ENCODE data around the gene TOX2.
A peak's percentile ranks its signal among the peaks of the same experiment; 100 is the strongest.

Gene TOX2

DNA sequence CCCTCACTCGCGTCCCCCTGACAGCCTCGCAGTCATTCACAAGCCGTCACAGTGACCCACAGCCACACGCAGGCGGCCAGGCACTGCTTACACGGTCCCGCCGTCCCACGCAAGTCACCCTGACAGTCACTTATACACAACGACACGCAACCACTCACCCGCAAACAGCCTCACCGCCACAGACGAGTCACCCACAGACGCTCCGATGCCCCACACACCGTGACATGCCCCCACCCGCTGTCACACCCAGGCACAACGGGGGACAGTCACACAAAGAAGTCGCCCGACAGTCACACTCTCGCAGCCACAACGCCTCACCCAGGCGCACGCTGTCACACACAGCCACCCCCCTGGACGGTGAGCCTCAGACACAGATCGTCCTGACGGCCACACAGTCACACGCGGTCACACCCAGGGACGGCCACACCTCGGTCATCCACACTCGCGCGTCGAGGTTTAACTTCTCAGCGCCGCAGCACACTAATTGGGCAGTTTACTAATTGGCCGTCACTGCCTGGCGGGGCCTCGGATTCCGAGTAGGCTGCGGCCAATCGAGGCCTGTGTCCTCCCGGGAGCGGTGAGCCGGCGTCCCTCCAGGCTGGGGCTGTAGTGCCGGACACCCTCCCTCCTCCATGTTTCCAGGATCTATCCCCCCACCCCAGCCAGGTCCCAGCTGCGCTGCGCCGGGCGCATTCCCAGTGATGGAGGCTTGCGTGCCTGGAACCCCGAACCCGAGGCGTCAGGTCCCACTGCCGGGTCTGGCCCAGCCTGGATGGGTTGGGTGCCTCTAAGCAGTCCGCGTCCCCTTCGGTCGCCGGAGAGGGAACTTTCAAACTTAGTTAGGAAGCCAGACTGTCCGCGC is 790 bp downstream of the TOX2 start (continued):
- TF ChIP-seq, protein P1, sequence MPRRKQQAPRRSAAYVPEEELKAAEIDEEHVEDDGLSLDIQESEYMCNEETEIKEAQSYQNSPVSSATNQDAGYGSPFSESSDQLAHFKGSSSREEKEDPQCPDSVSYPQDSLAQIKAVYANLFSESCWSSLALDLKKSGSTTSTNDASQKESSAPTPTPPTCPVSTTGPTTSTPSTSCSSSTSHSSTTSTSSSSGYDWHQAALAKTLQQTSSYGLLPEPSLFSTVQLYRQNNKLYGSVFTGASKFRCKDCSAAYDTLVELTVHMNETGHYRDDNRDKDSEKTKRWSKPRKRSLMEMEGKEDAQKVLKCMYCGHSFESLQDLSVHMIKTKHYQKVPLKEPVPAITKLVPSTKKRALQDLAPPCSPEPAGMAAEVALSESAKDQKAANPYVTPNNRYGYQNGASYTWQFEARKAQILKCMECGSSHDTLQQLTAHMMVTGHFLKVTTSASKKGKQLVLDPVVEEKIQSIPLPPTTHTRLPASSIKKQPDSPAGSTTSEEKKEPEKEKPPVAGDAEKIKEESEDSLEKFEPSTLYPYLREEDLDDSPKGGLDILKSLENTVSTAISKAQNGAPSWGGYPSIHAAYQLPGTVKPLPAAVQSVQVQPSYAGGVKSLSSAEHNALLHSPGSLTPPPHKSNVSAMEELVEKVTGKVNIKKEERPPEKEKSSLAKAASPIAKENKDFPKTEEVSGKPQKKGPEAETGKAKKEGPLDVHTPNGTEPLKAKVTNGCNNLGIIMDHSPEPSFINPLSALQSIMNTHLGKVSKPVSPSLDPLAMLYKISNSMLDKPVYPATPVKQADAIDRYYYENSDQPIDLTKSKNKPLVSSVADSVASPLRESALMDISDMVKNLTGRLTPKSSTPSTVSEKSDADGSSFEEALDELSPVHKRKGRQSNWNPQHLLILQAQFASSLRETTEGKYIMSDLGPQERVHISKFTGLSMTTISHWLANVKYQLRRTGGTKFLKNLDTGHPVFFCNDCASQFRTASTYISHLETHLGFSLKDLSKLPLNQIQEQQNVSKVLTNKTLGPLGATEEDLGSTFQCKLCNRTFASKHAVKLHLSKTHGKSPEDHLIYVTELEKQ (tag by site-specific recombination; IDR thresholded peaks at IDR 0.05; ENCODE audit: borderline replicate concordance) = no peak
- TF ChIP-seq ZNF660 (tag by site-specific recombination; IDR thresholded peaks at IDR 0.05) (no peak), ZNF335 (tag by site-specific recombination; conservative IDR thresholded peaks at IDR 0.05) (peak; percentile 46), SALL2 (tag by site-specific recombination; IDR thresholded peaks at IDR 0.05; ENCODE audit: borderline replicate concordance) (no peak), ZNF2 (tag by site-specific recombination; IDR thresholded peaks at IDR 0.05) (peak; percentile 51; the same call in 1 of the 2 replicates), KLF16 (tag by site-specific recombination; IDR thresholded peaks at IDR 0.05) (0 out of 2 replicates have a peak, but pooled peaks have one; percentile 29), ZBTB8A (tag by site-specific recombination; IDR thresholded peaks at IDR 0.05) (peak; percentile 31; the same call in 1 of the 2 replicates), ZFHX2 (tag by site-specific recombination; conservative IDR thresholded peaks at IDR 0.05) (peak; percentile 86), ZNF391 (tag by site-specific recombination; IDR thresholded peaks at IDR 0.05; ENCODE audit: borderline replicate concordance, low read depth) (0 out of 2 replicates have a peak, but pooled peaks have one; percentile 23), ZFP37 (tag by site-specific recombination; IDR thresholded peaks at IDR 0.05) (no peak), ZNF521 (tag by site-specific recombination; IDR thresholded peaks at IDR 0.05) (no peak), ZNF791 (tag by site-specific recombination; IDR thresholded peaks at IDR 0.05) (no peak), OVOL3 (tag by site-specific recombination; IDR thresholded peaks at IDR 0.05) (no peak), KLF1 (tag by site-specific recombination; IDR thresholded peaks at IDR 0.05) (peak; percentile 60; the same call in 1 of the 2 replicates), IKZF3 (tag by site-specific recombination; IDR thresholded peaks at IDR 0.05) (no peak), GLIS1 (tag by site-specific recombination; IDR thresholded peaks at IDR 0.05) (no peak), ZNF510 (tag by site-specific recombination; IDR thresholded peaks at IDR 0.05; ENCODE audit: insufficient replicate concordance) (no peak), ZNF394 (tag by site-specific recombination; IDR thresholded peaks at IDR 0.05; ENCODE audit: borderline replicate concordance) (no peak), ZNF670 (tag by site-specific recombination; IDR thresholded peaks at IDR 0.05; ENCODE audit: low read depth) (no peak), ZEB2 (tag by site-specific recombination; IDR thresholded peaks at IDR 0.05) (no peak)
- TF ChIP-seq, protein P2, sequence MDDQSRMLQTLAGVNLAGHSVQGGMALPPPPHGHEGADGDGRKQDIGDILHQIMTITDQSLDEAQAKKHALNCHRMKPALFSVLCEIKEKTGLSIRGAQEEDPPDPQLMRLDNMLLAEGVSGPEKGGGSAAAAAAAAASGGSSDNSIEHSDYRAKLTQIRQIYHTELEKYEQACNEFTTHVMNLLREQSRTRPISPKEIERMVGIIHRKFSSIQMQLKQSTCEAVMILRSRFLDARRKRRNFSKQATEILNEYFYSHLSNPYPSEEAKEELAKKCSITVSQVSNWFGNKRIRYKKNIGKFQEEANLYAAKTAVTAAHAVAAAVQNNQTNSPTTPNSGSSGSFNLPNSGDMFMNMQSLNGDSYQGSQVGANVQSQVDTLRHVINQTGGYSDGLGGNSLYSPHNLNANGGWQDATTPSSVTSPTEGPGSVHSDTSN (CRISPR knock-in tag; IDR thresholded peaks at IDR 0.05) = 0 out of 2 replicates have a peak, but pooled peaks have one; percentile 74
- TF ChIP-seq, protein P3, sequence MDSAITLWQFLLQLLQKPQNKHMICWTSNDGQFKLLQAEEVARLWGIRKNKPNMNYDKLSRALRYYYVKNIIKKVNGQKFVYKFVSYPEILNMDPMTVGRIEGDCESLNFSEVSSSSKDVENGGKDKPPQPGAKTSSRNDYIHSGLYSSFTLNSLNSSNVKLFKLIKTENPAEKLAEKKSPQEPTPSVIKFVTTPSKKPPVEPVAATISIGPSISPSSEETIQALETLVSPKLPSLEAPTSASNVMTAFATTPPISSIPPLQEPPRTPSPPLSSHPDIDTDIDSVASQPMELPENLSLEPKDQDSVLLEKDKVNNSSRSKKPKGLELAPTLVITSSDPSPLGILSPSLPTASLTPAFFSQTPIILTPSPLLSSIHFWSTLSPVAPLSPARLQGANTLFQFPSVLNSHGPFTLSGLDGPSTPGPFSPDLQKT (IDR thresholded peaks at IDR 0.05; ENCODE audit: borderline replicate concordance, low read depth, low read length) = no peak
- TF ChIP-seq, protein P4, sequence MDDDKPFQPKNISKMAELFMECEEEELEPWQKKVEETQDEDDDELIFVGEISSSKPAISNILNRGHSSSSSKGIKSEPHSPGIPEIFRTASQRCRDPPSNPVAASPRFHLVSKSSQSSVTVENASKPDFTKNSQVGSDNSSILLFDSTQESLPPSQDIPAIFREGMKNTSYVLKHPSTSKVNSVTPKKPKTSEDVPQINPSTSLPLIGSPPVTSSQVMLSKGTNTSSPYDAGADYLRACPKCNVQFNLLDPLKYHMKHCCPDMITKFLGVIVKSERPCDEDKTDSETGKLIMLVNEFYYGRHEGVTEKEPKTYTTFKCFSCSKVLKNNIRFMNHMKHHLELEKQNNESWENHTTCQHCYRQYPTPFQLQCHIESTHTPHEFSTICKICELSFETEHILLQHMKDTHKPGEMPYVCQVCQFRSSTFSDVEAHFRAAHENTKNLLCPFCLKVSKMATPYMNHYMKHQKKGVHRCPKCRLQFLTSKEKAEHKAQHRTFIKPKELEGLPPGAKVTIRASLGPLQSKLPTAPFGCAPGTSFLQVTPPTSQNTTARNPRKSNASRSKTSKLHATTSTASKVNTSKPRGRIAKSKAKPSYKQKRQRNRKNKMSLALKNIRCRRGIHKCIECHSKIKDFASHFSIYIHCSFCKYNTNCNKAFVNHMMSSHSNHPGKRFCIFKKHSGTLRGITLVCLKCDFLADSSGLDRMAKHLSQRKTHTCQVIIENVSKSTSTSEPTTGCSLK (tag by site-specific recombination; IDR thresholded peaks at IDR 0.05) = no peak
- TF ChIP-seq, protein P5, sequence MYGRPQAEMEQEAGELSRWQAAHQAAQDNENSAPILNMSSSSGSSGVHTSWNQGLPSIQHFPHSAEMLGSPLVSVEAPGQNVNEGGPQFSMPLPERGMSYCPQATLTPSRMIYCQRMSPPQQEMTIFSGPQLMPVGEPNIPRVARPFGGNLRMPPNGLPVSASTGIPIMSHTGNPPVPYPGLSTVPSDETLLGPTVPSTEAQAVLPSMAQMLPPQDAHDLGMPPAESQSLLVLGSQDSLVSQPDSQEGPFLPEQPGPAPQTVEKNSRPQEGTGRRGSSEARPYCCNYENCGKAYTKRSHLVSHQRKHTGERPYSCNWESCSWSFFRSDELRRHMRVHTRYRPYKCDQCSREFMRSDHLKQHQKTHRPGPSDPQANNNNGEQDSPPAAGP (tag by site-specific recombination; IDR thresholded peaks at IDR 0.05) = peak; percentile 69; the same call in 1 of the 2 replicates

Measured in HEK293 (cell line).